RPMI7951 (cell line): ENCODE results near the gene ERBIN. TPM values are rescaled to one million over a fixed set of nuclear protein-coding genes. Genes with fewer than 3 reads are reported as not detected.
A peak's percentile ranks its signal among the peaks of the same experiment; 100 is the strongest.
"Not testable (repeated sequence)": the region's sequence is repeated elsewhere in the genome, so short reads cannot be mapped to it uniquely, and the experiment has no call there.

ENCODE experiments used
- DNase-seq: peaks from one replicate; pipeline ENCODE4 v3.0.0-alpha.2; 2012; ENCODE audit warnings: low read depth
- total RNA-seq: library from RNA; depleted of rRNA; stranded (reverse); fragments of >200 nt; shearing (Covaris generic); gene quantifications from 2 replicates; pipeline ENCODE4 v1.2.3, GENCODE V29; 2014

Gene ERBIN
- total RNA-seq, 1 experiment from 2014 or later, result 46.0 TPM

DNA sequence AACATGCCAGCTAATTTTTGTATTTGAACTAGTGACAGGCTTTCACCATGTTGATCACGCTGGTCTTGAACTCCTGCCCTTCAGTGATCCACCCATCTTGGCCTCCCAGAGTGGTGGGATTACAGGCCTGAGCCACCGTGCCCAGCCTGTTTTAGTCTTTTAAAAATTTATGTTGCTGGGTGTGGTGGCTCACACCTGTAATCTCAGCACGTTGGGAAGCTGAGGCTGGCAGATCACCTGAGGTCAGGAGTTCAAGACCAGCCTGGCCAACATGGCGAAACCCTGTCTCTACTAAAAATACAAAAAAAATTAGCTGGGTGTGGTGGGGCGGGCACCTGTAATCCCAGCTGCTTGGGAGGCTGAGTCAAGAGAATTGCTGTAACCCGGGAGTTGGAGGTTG, 10.7 kb upstream of the ERBIN start:
- DNase-seq, result not testable (repeated sequence)

- DNase-seq, result no peak
These were observed 10.3 kb upstream of the ERBIN start for GRCh38 chr5:65916066-65916465.

DNA sequence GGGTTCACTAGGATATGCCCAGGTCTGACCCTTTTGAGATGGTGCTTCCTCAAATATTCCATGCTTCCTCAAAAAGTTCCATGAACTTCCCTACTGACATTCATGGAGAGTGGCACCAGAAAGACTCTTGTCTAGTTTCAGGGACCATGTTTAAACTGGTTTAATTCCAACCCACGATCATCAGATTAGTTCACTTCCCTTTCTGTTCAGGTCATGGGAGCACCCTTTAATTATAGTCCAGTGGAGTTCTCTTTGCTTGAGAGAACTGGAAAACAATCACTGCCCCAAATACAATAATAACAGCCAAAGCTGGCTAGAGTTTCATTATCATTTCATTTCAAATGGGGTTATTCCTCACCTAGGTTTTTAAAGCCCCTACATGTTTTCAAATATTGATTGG, 9.7 kb upstream of the ERBIN start:
- DNase-seq, result no peak

DNA sequence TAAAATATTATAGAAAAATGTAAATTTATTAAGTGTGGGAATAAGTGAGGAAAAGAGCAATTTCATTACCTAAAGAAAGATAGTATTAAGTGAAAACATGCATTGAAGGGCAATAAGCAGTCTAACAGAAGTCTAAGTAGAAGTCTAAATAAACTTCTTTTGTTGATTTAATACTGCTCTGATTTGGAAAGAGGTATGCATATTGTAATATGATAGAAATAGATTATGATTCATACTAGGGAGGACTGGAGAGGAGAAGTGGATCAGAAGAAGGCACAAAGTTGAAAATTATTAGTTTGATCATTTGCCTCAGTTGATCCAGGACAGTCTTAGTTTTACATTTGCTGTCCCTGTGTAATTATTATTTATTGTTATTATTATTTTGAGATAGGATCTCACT, 6.6 kb upstream of the ERBIN start:
- DNase-seq, result no peak

DNA sequence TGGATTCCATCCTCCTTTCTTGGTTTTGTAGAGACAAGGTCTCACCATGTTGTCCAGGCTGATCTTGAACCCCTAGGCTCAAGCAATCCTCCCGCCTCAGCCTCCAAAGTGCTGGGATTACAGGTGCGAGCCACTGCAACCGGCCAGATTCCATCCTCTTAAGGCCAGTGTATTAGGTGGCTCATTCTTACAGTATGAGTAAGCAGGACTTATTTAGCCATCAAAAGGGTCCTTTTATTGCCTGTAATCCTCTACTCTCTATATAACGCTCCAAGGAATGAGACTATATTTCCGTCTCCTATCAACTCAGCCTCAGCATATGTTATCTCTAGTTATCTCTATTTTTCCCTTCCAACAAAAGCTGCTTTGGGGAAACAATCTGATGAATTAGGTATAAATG, 3.0 kb upstream of the ERBIN start:
- no peak for DNase-seq

GRCh38 chr5:65924366-65925043, 1.9 kb upstream of the ERBIN start:
- no peak for DNase-seq

DNA sequence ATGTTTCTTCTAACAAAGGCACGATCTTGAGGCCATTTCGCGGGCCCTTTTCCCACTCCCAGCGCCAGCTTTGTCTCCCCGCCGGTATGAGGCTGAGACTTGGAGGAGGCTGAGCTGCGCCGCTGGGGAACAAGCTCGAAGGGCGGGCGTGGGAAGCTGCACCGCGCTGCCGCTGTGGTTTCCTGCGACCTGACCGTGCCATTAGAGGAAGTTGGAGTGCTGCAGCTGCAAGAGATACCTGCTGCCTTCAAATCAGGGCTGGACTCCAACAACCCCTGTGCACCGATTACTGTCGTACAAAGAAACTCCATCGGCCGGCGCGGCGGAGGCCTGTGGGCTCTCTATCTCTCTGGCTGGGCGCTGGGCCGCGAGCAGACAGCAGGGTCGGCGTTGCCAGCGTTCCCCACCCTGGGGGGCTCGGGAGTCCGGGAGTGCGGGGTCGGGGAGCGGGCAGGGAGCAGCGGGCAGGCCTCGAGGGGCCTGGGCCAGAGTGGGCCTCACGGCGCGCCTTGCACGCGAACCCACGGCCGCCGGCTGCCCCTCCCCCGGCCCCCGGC, 1.3 kb upstream of the ERBIN start:
- peak; percentile 69 for DNase-seq

DNA sequence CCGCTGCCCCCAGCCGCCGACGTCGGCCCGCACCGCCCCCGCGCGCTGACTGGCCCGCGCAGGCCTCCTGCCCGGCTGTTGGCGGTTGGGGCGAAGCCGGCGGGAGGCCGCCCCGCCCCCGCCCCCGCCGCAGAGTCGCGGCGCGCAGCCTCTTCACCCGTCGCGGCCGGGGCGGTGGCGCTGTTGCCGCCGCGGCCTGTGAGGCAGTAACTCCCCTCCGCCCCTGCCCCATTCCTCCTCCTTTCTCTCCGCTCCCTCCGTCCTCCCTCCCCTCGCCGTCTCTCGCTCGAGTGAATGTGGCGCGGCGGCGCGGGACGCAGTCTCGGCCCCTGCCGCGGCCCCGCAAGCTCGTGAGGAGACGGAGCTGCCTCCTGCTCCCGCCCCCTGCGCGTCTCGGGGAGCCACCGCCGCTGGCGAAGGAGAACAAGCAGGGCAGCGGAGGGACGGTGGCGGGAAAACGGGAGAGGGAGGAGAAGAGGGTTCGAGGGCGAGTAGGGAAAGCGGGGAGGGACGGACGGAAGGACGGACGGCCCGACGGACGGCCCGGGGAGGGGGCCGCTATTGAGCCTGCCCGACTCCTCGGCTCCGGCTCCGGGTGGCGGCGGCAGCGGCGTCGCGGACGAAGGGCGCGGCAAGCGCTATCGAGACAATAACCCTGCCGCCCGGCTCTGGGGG, 637 bp upstream of the ERBIN start:
- peak; percentile 84 for DNase-seq

DNA sequence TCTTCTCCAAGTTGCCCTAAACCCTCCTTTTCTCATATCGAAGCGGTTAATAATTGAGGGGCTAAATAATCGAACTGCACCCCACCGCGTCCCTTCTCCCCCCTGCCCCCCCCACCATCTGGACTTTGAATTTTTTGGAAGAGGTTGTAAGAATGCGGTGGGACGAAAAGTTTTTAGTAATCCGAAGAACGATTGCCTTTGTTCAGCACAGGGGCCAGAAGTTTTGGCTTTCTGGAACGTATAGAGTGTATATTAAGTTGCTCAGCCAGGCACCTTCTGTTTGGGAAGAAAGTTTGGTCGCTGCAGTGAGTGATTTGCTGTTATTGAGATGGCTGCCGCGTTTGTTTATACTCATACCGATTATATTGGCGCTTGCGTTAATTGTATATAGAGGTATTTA, 518 bp downstream of the ERBIN start:
- DNase-seq, result no peak

- DNase-seq, result peak; percentile 50
These were observed 1.3 kb downstream of the ERBIN start for GRCh38 chr5:65927503-65928321.

GRCh38 chr5:65928322-65928752, 2.0 kb downstream of the ERBIN start:
- no peak for DNase-seq

GRCh38 chr5:65928860-65929259, 2.5 kb downstream of the ERBIN start:
- DNase-seq, result no peak

DNA sequence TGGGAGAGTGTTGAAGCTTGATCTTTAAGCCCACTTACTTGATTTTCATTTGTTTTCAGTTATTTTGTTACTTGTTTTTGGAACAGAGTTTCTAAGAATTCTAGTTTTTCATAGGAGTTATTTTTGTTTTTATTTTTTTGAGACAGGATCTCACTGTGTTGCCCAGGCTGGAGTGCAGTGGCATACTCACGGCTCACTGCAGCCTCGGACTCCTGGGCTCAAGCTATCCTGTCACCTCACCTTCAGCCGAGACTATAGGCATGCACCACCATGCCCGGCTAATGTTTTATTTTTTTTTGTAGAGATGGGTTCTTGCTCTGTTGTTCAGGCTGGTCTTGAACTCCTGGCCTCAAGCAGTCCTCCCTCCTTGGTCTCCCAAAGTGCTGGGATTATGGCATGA, 6.3 kb downstream of the ERBIN start:
- DNase-seq, result no peak

- no peak for DNase-seq
These were observed 6.9 kb downstream of the ERBIN start for GRCh38 chr5:65933295-65933694.

DNA sequence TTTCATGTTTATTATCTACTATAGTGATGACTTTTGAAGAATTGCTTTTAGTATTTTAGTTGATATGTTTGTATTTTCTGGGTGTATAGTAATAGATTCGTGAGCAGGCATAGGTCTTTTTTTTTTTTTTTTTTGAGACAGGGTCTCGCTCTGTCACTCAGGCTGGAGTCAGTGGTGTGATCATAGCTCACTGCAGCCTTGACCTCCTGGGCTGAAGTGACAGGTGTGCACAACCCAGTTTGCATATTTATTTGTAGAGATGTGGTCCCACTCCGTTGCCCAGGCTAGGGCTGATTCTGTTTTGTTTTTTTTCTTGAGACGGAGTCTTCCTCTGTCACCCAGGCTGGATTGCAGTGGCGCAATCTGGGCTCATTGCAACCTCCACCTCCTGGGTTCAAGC, 11.9 kb downstream of the ERBIN start:
- DNase-seq, result no peak

GRCh38 chr5:65943771-65944170, 17.4 kb downstream of the ERBIN start:
- peak; percentile 13 for DNase-seq

GRCh38 chr5:65946198-65946745, 19.9 kb downstream of the ERBIN start:
- no peak for DNase-seq

DNA sequence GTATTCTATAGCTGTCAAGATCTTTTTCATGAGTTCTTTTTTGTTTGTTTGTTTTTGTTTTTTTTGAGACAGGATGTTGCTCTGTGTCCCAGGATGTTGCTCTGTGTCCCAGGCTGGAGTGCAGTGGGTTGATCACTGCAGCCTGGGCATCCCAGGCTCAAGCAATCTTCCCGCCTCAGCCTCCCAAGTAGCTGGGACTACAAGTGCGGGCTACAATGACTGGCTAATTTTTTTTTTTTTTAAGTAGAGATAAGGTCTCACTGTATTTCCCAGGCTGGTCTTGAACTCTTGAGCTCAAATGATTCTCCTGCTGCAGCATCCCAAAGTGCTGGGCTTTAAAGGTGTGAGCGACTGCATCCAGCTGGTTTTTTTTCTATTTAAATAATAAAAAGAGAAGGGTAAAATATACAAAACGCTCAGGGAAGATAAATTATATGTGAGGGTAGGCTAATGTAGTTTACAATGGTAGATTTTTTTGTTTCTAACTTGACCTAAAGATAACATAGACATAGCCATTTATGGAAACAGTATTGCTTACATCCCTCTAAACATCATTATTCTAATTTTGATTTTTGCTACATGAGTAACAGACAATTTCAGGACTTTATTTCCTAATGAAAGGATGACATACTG, 21.9 kb downstream of the ERBIN start:
- no peak for DNase-seq

DNA sequence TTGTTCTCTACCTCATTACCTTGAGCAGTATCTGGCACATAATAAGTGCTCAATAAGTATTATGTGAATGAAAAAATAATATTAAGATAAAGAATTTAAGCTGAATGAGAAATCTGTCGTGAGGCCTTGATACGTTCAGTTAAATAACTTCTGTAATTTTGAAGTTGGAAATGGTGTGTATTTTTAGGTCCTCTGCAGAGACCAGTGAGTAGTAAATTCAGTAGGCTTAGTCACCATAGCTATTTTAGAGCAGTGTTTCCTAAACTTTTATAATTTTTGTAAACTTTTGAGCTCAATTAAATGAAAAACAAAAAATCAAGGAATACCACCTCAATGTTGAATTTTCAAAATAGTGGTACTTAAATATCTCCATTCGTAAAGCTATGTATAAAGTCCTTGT, 25.0 kb downstream of the ERBIN start:
- DNase-seq, result no peak

GRCh38 chr5:65952259-65952658, 25.9 kb downstream of the ERBIN start:
- DNase-seq, result no peak

DNA sequence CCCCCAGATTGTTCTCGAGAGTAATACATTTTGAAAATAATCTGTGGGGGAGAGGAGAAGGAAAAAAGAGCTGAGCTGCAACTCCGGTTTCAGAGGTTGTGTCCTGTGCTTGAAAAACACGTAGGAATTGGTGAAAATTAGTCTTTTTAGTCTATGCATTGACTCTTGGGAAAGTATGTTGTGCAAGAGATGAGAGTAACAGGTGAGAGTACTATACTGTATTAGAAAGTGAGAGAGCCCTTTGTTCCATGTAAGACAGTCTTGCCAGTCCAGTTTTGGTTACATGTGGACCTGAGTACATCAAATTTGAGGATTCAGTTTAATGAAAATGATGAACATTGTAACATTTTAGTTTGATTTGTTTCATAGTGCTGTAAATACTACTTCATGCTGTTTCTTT, 27.8 kb downstream of the ERBIN start:
- DNase-seq, result no peak

- no peak for DNase-seq
These were observed 29.4 kb downstream of the ERBIN start for GRCh38 chr5:65955746-65956145.
